ENCODE data around the gene ACSL6.

ACSL6 gene

GRCh38 chr5:131953969-131954368 lies 57.5 kb downstream of the ACSL6 start:
- no peaks in the 10 kb centered on the region for H3K9me3 ChIP-seq (ENCODE audit: control insufficient read depth, low read length)

GRCh38 chr5:131952301-131952857 lies 59.1 kb downstream of the ACSL6 start:
- Histone ChIP-seq H3K4me1 (ENCODE audit: control insufficient read depth, insufficient read depth, low read depth, low read length) (no peaks in the 10 kb centered on the region), H3K27ac (ENCODE audit: low read length, poor library complexity, severe bottlenecking) (no peak overlapping the region), H2BK15ac (ENCODE audit: low read depth, poor library complexity, severe bottlenecking) (no peak overlapping the region), H3K9me3 (ENCODE audit: control insufficient read depth, low read length) (no peaks in the 10 kb centered on the region), H3K23ac (ENCODE audit: low read length in 2 of 2) (no peak overlapping the region), H3K4me2 (ENCODE audit: low read length, poor library complexity, severe bottlenecking) (no peak overlapping the region), H2BK12ac (ENCODE audit: low read length in 2 of 2) (no peak overlapping the region), H3K36me3 (ENCODE audit: control insufficient read depth in 1 of 2, insufficient read depth in 2 of 2, low read depth in 1 of 2, low read length in 2 of 2) (no peaks in the 10 kb centered on the region), H2BK5ac (ENCODE audit: low read depth, low read length, poor library complexity, severe bottlenecking) (no peak overlapping the region), H3K27me3 (ENCODE audit: control insufficient read depth in 1 of 2, insufficient read depth in 1 of 2, low read length in 2 of 2) (peaks cover 0 to 10% of the 10 kb centered on the region in 2 experiments), H3K4ac (ENCODE audit: low read depth in 1 of 2, low read length in 2 of 2) (no peak overlapping the region), H3K18ac (ENCODE audit: low read depth in 1 of 2, low read length in 2 of 2) (no peak overlapping the region), H3K9ac (ENCODE audit: low read length) (no peak overlapping the region), H4K8ac (ENCODE audit: low read length) (no peak overlapping the region), H3K4me3 (ENCODE audit: insufficient read depth in 1 of 2, low read depth in 1 of 2, low read length in 2 of 2) (no peak overlapping the region), H3K14ac (ENCODE audit: low read length in 2 of 2) (no peak overlapping the region), H2AFZ (ENCODE audit: low read depth, low read length) (no peak overlapping the region), H2AK5ac (ENCODE audit: low read length, severe bottlenecking) (no peak overlapping the region), H3K79me1 (replicated peaks; ENCODE audit: low read length, poor library complexity, severe bottlenecking) (no peaks in the 10 kb centered on the region), H2BK120ac (ENCODE audit: low read depth, low read length) (no peak overlapping the region), H4K91ac (ENCODE audit: low read length) (no peak overlapping the region)
- DNase-seq = no peak
- WGBS = 77% methylated on average over 3 of the region's 3 CpGs

More at GRCh38 chr5:131953969-131954368, 57.5 kb downstream of the ACSL6 start:
- H2BK15ac ChIP-seq (ENCODE audit: low read depth, poor library complexity, severe bottlenecking) = no peak overlapping the region
- no peak overlapping the region for H3K4me2 ChIP-seq (ENCODE audit: low read length, poor library complexity, severe bottlenecking)
- H2AK5ac ChIP-seq (ENCODE audit: low read length, severe bottlenecking) = no peak overlapping the region
- H2BK120ac ChIP-seq (ENCODE audit: low read depth, low read length) = no peak overlapping the region
- no peak overlapping the region for H2BK5ac ChIP-seq (ENCODE audit: low read depth, low read length, poor library complexity, severe bottlenecking)
- H3K14ac ChIP-seq (ENCODE audit: low read length in 2 of 2) = no peak overlapping the region
- H3K18ac ChIP-seq (ENCODE audit: low read depth in 1 of 2, low read length in 2 of 2) = no peak overlapping the region
- H4K8ac ChIP-seq (ENCODE audit: low read length) = no peak overlapping the region
- H3K4ac ChIP-seq (ENCODE audit: low read depth in 1 of 2, low read length in 2 of 2) = no peak overlapping the region
- H3K4me1 ChIP-seq (ENCODE audit: control insufficient read depth, insufficient read depth, low read depth, low read length) = no peaks in the 10 kb centered on the region
- peaks cover 0 to 5% of the 10 kb centered on the region in 2 experiments for H3K27me3 ChIP-seq (ENCODE audit: control insufficient read depth in 1 of 2, insufficient read depth in 1 of 2, low read length in 2 of 2)
- H2BK12ac ChIP-seq (ENCODE audit: low read length in 2 of 2) = no peak overlapping the region
- no peak overlapping the region for H3K9ac ChIP-seq (ENCODE audit: low read length)
- no peak for DNase-seq
- no peak overlapping the region for H3K27ac ChIP-seq (ENCODE audit: low read length, poor library complexity, severe bottlenecking)
- no peaks in the 10 kb centered on the region for H3K36me3 ChIP-seq (ENCODE audit: control insufficient read depth in 1 of 2, insufficient read depth in 2 of 2, low read depth in 1 of 2, low read length in 2 of 2)
- H4K91ac ChIP-seq (ENCODE audit: low read length) = no peak overlapping the region
- no peak overlapping the region for H3K23ac ChIP-seq (ENCODE audit: low read length in 2 of 2)
- H3K4me3 ChIP-seq (ENCODE audit: insufficient read depth in 1 of 2, low read depth in 1 of 2, low read length in 2 of 2) = no peak overlapping the region
- no peak overlapping the region for H2AFZ ChIP-seq (ENCODE audit: low read depth, low read length)
- no peaks in the 10 kb centered on the region for H3K79me1 ChIP-seq (replicated peaks; ENCODE audit: low read length, poor library complexity, severe bottlenecking)

- no peak overlapping the region for H3K4ac ChIP-seq (ENCODE audit: low read depth in 1 of 2, low read length in 2 of 2)
- WGBS = no CpG with 5 or more reads among the region's 1 CpG
- peaks cover 0 to 10% of the 10 kb centered on the region in 2 experiments for H3K27me3 ChIP-seq (ENCODE audit: control insufficient read depth in 1 of 2, insufficient read depth in 1 of 2, low read length in 2 of 2)
These were observed 60.8 kb downstream of the ACSL6 start for GRCh38 chr5:131950706-131951105.

GRCh38 chr5:131947445-131947844 lies 64.0 kb downstream of the ACSL6 start:
- H3K79me1 ChIP-seq (replicated peaks; ENCODE audit: low read length, poor library complexity, severe bottlenecking) = no peaks in the 10 kb centered on the region
- no peak overlapping the region for H3K18ac ChIP-seq (ENCODE audit: low read depth in 1 of 2, low read length in 2 of 2)
- H2BK5ac ChIP-seq (ENCODE audit: low read depth, low read length, poor library complexity, severe bottlenecking) = no peak overlapping the region
- no peaks in the 10 kb centered on the region for H3K36me3 ChIP-seq (ENCODE audit: control insufficient read depth in 1 of 2, insufficient read depth in 2 of 2, low read depth in 1 of 2, low read length in 2 of 2)
- no peaks in the 10 kb centered on the region for H3K4me1 ChIP-seq (ENCODE audit: control insufficient read depth, insufficient read depth, low read depth, low read length)
- no peak overlapping the region for H2BK12ac ChIP-seq (ENCODE audit: low read length in 2 of 2)
- H2AFZ ChIP-seq (ENCODE audit: low read depth, low read length) = no peak overlapping the region
- H3K27ac ChIP-seq (ENCODE audit: low read length, poor library complexity, severe bottlenecking) = no peak overlapping the region
- no peak overlapping the region for H4K91ac ChIP-seq (ENCODE audit: low read length)
- H2BK15ac ChIP-seq (ENCODE audit: low read depth, poor library complexity, severe bottlenecking) = no peak overlapping the region
- H3K4me3 ChIP-seq (ENCODE audit: insufficient read depth in 1 of 2, low read depth in 1 of 2, low read length in 2 of 2) = no peak overlapping the region
- no peak overlapping the region for H3K4ac ChIP-seq (ENCODE audit: low read depth in 1 of 2, low read length in 2 of 2)
- H3K9me3 ChIP-seq (ENCODE audit: control insufficient read depth, low read length) = no peaks in the 10 kb centered on the region
- no peak overlapping the region for H2AK5ac ChIP-seq (ENCODE audit: low read length, severe bottlenecking)
- H4K8ac ChIP-seq (ENCODE audit: low read length) = no peak overlapping the region
- peaks cover 0 to 5% of the 10 kb centered on the region in 2 experiments for H3K27me3 ChIP-seq (ENCODE audit: control insufficient read depth in 1 of 2, insufficient read depth in 1 of 2, low read length in 2 of 2)
- no peak overlapping the region for H3K23ac ChIP-seq (ENCODE audit: low read length in 2 of 2)
- no peak for DNase-seq
- H3K14ac ChIP-seq (ENCODE audit: low read length in 2 of 2) = no peak overlapping the region
- no CpG with 5 or more reads among the region's 2 CpGs for WGBS
- H2BK120ac ChIP-seq (ENCODE audit: low read depth, low read length) = no peak overlapping the region
- H3K4me2 ChIP-seq (ENCODE audit: low read length, poor library complexity, severe bottlenecking) = no peak overlapping the region
- no peak overlapping the region for H3K9ac ChIP-seq (ENCODE audit: low read length)

More at GRCh38 chr5:131950706-131951105, 60.8 kb downstream of the ACSL6 start:
- H3K18ac ChIP-seq (ENCODE audit: low read depth in 1 of 2, low read length in 2 of 2) = no peak overlapping the region
- H4K8ac ChIP-seq (ENCODE audit: low read length) = no peak overlapping the region
- H3K9me3 ChIP-seq (ENCODE audit: control insufficient read depth, low read length) = no peaks in the 10 kb centered on the region
- H3K9ac ChIP-seq (ENCODE audit: low read length) = no peak overlapping the region
- no peak overlapping the region for H3K14ac ChIP-seq (ENCODE audit: low read length in 2 of 2)
- no peak overlapping the region for H2BK5ac ChIP-seq (ENCODE audit: low read depth, low read length, poor library complexity, severe bottlenecking)
- DNase-seq = no peak
- H3K23ac ChIP-seq (ENCODE audit: low read length in 2 of 2) = no peak overlapping the region
- no peak overlapping the region for H3K4me2 ChIP-seq (ENCODE audit: low read length, poor library complexity, severe bottlenecking)
- H2BK15ac ChIP-seq (ENCODE audit: low read depth, poor library complexity, severe bottlenecking) = no peak overlapping the region
- no peaks in the 10 kb centered on the region for H3K36me3 ChIP-seq (ENCODE audit: control insufficient read depth in 1 of 2, insufficient read depth in 2 of 2, low read depth in 1 of 2, low read length in 2 of 2)
- no peaks in the 10 kb centered on the region for H3K4me1 ChIP-seq (ENCODE audit: control insufficient read depth, insufficient read depth, low read depth, low read length)
- H3K27ac ChIP-seq (ENCODE audit: low read length, poor library complexity, severe bottlenecking) = no peak overlapping the region
- H2BK12ac ChIP-seq (ENCODE audit: low read length in 2 of 2) = no peak overlapping the region
- H4K91ac ChIP-seq (ENCODE audit: low read length) = no peak overlapping the region
- no peak overlapping the region for H3K4me3 ChIP-seq (ENCODE audit: insufficient read depth in 1 of 2, low read depth in 1 of 2, low read length in 2 of 2)
- no peak overlapping the region for H2BK120ac ChIP-seq (ENCODE audit: low read depth, low read length)
- no peaks in the 10 kb centered on the region for H3K79me1 ChIP-seq (replicated peaks; ENCODE audit: low read length, poor library complexity, severe bottlenecking)
- no peak overlapping the region for H2AFZ ChIP-seq (ENCODE audit: low read depth, low read length)
- H2AK5ac ChIP-seq (ENCODE audit: low read length, severe bottlenecking) = no peak overlapping the region

Data from mesenchymal stem cell (in vitro differentiated cells and primary cell).